ENCODE results near the gene PRR7. TPM values are rescaled to one million over a fixed set of nuclear protein-coding genes. Genes with fewer than 3 reads are reported as not detected.

The PRR7 gene
- polyA plus RNA-seq, 1 donor from 2014 or later: 46.6 TPM

DNA sequence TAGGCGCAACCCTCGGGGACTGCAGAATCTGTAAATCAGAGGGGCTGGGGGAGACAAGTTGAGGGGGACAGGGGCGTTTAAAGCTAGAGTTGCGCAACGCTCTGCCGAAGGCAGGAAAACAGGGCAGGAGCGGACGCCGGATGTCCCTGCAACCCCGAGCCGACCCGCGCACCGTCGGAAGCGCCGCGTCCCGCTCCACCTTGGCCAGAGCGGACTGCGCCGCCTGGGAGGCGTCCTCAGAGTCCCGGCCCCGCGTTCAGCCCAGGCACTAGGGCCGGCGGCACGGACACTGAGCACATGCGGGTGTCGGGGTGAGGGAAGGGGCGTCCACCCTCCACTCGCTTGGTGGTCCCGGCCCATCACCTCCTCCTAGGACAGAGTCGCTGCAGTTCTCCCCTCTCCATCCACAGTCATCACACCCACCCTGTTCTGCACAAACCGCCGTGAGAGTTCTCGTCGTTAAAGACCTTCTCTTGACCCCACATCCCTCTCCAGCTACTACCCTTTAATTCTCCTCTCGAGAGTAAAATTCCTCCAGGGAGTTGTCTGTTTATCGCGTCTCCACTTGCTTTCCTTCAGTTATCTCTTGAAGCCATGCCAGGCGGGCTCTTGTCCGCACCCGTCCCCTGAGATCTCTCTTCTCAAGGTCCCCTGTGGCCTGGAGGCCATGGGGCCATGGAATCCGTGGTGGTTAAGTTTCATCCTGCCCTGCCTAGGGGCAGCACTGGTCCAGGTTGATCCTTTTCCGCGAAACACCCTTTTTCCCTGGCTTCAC lies 51.6 kb downstream of the PRR7 start:
- Histone ChIP-seq H3K27ac (ENCODE audit: low read length) (no peak overlapping the region), H4K20me1 (ENCODE audit: insufficient read depth) (no peaks in the 10 kb centered on the region), H3K4me3 (ENCODE audit: low read length) (peak overlapping the region; percentile 90), H3K9me2 (ENCODE audit: insufficient read depth, low read length) (no peaks in the 10 kb centered on the region), H3F3A (ENCODE audit: insufficient read depth, low read length, poor library complexity, severe bottlenecking) (no peaks in the 10 kb centered on the region), H3K4me2 (ENCODE audit: low read length) (no peak overlapping the region), H3K9ac (ENCODE audit: low read length) (peak overlapping the region; percentile 88), H3K27me3 (ENCODE audit: insufficient read depth, low read depth, low read length) (peaks cover 6% of the 10 kb centered on the region), H3K9me3 (ENCODE audit: low read length) (no peaks in the 10 kb centered on the region), H2AFZ (ENCODE audit: low read depth, low read length) (no peak overlapping the region), H3K36me3 (ENCODE audit: insufficient read depth, low read length) (no peaks in the 10 kb centered on the region), H3K79me2 (replicated peaks; ENCODE audit: insufficient read depth, low read length) (peaks cover 17% of the 10 kb centered on the region)
- TF ChIP-seq, protein P1, sequence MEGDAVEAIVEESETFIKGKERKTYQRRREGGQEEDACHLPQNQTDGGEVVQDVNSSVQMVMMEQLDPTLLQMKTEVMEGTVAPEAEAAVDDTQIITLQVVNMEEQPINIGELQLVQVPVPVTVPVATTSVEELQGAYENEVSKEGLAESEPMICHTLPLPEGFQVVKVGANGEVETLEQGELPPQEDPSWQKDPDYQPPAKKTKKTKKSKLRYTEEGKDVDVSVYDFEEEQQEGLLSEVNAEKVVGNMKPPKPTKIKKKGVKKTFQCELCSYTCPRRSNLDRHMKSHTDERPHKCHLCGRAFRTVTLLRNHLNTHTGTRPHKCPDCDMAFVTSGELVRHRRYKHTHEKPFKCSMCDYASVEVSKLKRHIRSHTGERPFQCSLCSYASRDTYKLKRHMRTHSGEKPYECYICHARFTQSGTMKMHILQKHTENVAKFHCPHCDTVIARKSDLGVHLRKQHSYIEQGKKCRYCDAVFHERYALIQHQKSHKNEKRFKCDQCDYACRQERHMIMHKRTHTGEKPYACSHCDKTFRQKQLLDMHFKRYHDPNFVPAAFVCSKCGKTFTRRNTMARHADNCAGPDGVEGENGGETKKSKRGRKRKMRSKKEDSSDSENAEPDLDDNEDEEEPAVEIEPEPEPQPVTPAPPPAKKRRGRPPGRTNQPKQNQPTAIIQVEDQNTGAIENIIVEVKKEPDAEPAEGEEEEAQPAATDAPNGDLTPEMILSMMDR (IDR thresholded peaks at IDR 0.05; ENCODE audit: poor library complexity, severe bottlenecking): no peak
- TF ChIP-seq TAF1 (IDR thresholded peaks at IDR 0.05; ENCODE audit: low read depth) (no peak), EZH2 (IDR thresholded peaks at IDR 0.05; ENCODE audit: borderline replicate concordance, insufficient read depth, low read length, poor library complexity, severe bottlenecking) (no peak), EP300 (conservative IDR thresholded peaks at IDR 0.05; ENCODE audit: poor library complexity, severe bottlenecking) (no peak), POLR2AphosphoS5 (IDR thresholded peaks at IDR 0.05) (no peak), RAD21 (conservative IDR thresholded peaks at IDR 0.05) (no peak), SMC3 (conservative IDR thresholded peaks at IDR 0.05; ENCODE audit: poor library complexity) (no peak), MXI1 (conservative IDR thresholded peaks at IDR 0.05; ENCODE audit: poor library complexity, severe bottlenecking) (no peak)
- TF ChIP-seq, protein P2, sequence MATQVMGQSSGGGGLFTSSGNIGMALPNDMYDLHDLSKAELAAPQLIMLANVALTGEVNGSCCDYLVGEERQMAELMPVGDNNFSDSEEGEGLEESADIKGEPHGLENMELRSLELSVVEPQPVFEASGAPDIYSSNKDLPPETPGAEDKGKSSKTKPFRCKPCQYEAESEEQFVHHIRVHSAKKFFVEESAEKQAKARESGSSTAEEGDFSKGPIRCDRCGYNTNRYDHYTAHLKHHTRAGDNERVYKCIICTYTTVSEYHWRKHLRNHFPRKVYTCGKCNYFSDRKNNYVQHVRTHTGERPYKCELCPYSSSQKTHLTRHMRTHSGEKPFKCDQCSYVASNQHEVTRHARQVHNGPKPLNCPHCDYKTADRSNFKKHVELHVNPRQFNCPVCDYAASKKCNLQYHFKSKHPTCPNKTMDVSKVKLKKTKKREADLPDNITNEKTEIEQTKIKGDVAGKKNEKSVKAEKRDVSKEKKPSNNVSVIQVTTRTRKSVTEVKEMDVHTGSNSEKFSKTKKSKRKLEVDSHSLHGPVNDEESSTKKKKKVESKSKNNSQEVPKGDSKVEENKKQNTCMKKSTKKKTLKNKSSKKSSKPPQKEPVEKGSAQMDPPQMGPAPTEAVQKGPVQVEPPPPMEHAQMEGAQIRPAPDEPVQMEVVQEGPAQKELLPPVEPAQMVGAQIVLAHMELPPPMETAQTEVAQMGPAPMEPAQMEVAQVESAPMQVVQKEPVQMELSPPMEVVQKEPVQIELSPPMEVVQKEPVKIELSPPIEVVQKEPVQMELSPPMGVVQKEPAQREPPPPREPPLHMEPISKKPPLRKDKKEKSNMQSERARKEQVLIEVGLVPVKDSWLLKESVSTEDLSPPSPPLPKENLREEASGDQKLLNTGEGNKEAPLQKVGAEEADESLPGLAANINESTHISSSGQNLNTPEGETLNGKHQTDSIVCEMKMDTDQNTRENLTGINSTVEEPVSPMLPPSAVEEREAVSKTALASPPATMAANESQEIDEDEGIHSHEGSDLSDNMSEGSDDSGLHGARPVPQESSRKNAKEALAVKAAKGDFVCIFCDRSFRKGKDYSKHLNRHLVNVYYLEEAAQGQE (IDR thresholded peaks at IDR 0.05; ENCODE audit: borderline replicate concordance): no peak

DNA sequence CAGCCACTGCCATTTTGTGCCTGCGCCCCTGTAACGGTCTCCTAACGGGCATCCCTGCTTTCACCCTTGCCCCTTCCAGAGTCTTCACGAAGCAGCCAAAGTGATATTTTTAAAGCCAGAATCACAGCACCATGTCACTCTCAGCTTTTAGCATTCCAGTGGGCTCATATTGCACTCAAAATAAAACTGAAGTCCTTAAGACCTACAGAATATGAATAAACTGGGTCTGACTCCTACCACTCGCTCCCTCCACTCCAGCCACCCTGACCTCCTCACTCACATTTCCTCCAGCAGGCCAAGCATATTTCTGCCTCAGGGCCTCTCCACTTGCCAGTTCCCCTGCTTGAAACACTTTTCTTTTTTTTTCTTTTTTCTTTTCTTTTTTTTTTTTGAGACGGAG lies 53.2 kb downstream of the PRR7 start:
- no peak overlapping the region for H3K27ac ChIP-seq (ENCODE audit: low read length)
- H3K4me3 ChIP-seq (ENCODE audit: low read length): no peak overlapping the region
- no peak overlapping the region for H3K9ac ChIP-seq (ENCODE audit: low read length)
- H2AFZ ChIP-seq (ENCODE audit: low read depth, low read length): no peak overlapping the region
- TF ChIP-seq, protein P1 (IDR thresholded peaks at IDR 0.05; ENCODE audit: poor library complexity, severe bottlenecking): no peak
- TF ChIP-seq RAD21 (conservative IDR thresholded peaks at IDR 0.05) (no peak), TAF1 (IDR thresholded peaks at IDR 0.05; ENCODE audit: low read depth) (no peak), SMC3 (conservative IDR thresholded peaks at IDR 0.05; ENCODE audit: poor library complexity) (no peak), EP300 (conservative IDR thresholded peaks at IDR 0.05; ENCODE audit: poor library complexity, severe bottlenecking) (no peak), POLR2AphosphoS5 (IDR thresholded peaks at IDR 0.05) (no peak), MXI1 (conservative IDR thresholded peaks at IDR 0.05; ENCODE audit: poor library complexity, severe bottlenecking) (no peak), EZH2 (IDR thresholded peaks at IDR 0.05; ENCODE audit: borderline replicate concordance, insufficient read depth, low read length, poor library complexity, severe bottlenecking) (no peak)
- TF ChIP-seq, protein P2 (IDR thresholded peaks at IDR 0.05; ENCODE audit: borderline replicate concordance): no peak
- H4K20me1 ChIP-seq (ENCODE audit: insufficient read depth): no peaks in the 10 kb centered on the region
- no peaks in the 10 kb centered on the region for H3K9me2 ChIP-seq (ENCODE audit: insufficient read depth, low read length)
- H3K79me2 ChIP-seq (replicated peaks; ENCODE audit: insufficient read depth, low read length): peaks cover 17% of the 10 kb centered on the region
- H3K27me3 ChIP-seq (ENCODE audit: insufficient read depth, low read depth, low read length): peaks cover 6% of the 10 kb centered on the region
- no peak overlapping the region for H3K4me2 ChIP-seq (ENCODE audit: low read length)
- no peaks in the 10 kb centered on the region for H3F3A ChIP-seq (ENCODE audit: insufficient read depth, low read length, poor library complexity, severe bottlenecking)
- no peaks in the 10 kb centered on the region for H3K9me3 ChIP-seq (ENCODE audit: low read length)
- no peaks in the 10 kb centered on the region for H3K36me3 ChIP-seq (ENCODE audit: insufficient read depth, low read length)
